GM21423 (cell line): ENCODE data around the gene CNOT3.
"Not testable (repeated sequence)": the region's sequence is repeated elsewhere in the genome, so short reads cannot be mapped to it uniquely, and the experiment has no call there.

Experiments
- ATAC-seq: cut with Tn5 transposase; IDR thresholded peaks from one replicate; pipeline ENCODE4 v1.9.1; 2021; ENCODE audit warnings: mild to moderate bottlenecking, moderate library complexity; ENCODE audit not compliant: unreplicated experiment

Gene CNOT3

DNA sequence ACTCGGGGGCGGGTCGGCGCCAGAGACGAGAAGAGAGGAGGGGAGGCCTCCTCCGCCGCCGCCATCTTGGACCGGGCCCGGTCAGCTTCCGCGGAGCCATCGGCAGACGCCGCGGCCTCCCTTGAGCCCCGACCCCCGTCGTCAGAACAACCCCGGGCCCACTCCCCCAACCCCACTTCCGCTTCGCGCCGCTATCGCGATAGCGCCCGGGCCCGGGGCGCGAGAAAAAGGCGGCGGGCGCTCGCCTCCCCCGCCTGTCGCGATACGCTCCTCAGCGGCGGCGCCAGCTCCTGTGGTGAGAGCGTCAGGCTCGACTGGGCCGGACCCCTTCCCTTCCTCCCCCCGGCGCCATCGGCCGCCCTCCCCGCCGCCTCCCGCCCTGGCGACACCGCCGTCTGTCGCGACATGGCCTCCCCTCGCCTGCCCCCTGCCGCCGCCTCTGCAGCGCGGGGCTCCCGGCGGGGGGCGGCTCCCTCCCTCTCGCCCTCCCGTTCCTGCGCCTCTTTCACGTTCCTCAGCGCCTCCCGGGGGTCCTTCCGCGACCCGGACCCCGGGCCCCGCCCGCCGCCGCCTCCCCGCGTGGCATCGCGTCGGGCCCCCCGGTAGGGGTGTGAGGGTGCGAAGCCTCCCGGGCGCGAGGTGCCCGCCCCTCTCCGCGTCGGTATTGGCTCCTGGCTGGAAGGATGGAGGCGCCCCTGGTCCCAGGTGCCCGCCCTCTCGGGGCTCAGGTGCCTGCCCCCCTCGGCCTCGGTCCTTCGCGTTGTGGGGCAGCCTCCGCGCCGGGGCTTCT lies at the start of gene CNOT3:
Gene CNOT3, plus strand, starts transcription at position 64 of the 790 bp plus-strand sequence. CDS start 5,217 bp downstream, outside the sequence.
- no peak for ATAC-seq

DNA sequence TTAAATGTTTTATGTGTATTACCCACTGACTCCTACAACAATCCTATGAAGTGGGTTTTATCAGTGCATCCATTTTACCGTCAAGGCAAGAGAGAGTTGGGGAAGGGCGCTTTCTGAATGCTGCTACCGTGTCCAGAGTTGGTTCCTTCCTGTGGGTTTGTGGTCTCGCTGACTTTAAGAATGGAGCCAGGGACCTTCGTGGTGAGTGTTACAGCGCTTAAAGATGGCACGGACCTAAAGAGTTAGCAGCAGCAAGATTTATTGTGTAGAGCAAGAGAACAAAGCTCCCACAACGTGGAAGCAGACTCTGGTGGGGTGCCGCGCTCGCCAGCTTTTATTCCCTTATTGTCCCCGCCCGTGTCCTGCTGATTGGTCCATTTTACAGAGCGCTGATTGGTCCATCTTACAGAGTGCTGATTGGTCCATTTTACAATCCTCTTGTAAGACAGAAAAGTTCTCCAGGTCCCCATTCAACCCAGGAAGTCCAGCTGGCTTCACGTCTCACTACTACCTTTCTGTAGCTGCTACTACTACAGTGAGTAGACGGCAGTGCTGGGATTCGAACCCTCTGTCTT lies 43.0 kb upstream of the CNOT3 start:
- ATAC-seq = no peak

- ATAC-seq = no peak
These were observed 42.3 kb upstream of the CNOT3 start for GRCh38 chr19:54095136-54095858.

DNA sequence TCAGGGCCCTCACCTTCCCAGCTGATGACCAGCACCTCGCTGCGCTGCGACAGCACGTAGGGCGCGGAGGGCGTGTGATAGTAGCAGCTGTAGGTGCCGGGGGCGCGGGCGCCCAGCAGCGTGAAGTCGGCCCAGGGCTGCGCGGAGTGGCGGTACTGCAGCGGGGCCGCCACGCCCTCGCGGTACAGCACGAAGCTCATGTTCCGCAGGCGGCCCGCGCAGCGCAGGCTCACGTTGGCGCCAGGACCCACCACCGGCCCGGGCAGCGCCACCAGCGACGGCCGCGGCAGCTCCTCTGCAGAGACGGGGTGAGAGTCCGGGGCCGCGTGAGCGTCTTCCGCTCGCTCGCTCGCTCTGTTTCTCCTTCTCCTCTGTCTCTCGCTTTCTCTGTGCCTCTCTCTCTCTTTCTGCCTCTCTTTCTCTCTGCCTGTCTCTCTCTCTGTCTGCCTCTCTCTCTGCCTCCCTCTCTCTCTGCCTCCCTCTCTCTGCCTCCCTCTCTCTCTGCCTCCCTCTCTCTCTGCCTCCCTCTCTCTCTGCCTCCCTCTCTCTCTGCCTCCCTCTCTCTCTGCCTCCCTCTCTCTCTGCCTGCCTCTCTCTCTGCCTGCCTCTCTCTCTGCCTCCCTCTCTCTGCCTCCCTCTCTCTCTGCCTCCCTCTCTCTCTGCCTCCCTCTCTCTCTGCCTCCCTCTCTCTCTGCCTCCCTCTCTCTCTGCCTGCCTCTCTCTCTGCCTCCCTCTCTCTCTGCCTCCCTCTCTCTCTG lies 41.5 kb upstream of the CNOT3 start:
- ATAC-seq = not testable (repeated sequence)

- no peak for ATAC-seq
These were observed 40.9 kb upstream of the CNOT3 start for GRCh38 chr19:54096617-54097106.

DNA sequence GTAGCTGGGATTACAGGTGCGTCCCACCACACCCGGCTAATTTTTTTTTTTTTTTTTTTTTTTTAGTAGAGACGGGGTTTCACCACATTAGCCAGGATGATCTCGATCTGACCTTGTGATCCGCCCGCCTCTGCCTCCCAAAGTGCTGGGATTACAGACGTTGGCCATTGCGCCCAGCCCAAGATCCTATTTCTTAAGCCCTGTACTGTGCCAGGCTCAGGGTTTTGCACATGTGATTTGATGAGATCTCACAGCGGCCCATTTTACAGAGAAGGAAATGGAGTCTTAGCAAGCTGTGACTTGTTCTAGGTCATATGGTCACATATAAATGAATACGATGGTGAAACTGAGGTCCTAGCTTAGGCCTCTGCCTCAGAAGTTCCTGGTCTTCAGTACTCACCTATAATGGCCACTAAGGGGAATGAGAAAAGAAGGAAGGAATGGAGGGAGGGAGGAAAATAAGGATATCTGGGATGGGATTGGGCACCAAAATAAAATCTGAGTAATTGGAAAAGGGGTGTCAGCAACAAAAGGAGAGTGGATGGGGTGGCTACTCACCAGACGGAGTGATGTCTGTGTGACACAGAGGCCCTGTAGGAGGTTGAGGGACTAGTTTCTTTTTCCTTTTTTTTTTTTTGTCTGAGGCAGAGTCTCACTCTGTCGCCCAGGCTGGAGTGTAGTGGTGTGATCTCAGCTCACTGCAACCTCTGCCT lies 38.2 kb upstream of the CNOT3 start:
- no peak for ATAC-seq

GRCh38 chr19:54099903-54100255 lies 37.7 kb upstream of the CNOT3 start:
- ATAC-seq = not testable (repeated sequence)

DNA sequence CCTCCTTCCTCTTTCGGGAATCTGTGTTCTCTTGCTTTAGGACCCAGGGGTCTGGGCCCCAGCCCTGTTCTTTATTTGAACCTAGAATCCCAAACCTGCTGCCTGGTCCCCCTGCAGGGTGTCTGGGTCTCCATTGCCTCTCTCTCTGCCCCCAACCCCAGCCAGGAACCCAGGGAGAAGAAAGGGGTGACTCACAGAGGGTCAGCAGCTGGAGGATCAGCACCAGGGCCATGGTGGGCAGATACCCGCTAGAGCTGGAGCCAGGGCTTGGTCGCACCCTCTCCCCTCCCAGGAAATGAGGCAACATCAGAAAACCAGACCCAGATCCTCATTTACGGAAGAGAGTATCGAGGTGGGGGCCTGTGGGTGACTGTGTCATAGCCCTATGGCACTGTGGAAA lies 37.0 kb upstream of the CNOT3 start, which contains the start of gene OSCAR:
Gene OSCAR, minus strand, starts transcription at position 243 of the 400 bp plus-strand sequence. Its CDS starts 11 bp downstream, at position 232.
- ATAC-seq = no peak

DNA sequence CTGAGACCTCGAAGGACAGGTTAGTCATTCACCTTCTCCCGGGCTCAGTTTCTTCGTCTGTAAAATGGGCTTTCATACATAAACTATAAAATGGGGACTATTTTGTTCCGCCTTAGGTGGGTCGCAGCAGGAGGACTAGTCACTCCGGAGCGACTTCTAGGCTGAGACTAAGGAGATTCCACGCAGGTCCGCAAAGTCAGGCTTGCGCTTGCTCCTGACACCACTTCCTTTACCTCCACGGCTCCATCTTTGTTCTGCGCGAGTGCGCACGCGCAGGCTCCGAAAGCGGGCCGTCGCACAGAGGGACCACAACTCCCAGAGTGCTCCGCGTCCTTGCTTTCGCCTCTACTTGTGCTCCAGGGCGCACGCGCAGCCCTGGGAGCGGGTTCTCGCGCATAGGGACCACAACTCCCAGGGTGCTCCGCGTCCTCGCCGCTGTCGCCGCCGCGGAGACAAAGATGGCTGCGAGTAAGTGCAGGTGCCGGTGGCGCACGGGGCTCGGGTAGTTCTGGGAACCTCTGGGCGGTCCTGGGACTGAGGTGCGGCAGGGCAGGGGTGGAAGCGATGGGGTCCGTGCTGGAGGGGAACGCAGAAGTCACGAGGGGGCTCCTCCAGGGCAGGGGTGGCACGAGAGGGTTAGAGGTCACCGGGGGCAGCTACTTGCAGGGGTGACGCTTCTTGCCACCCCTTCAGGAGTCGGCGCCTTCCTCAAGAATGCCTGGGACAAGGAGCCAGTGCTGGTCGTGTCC lies 35.0 kb upstream of the CNOT3 start, which contains the start of gene NDUFA3:
Gene NDUFA3, plus strand, starts transcription at position 435 of the 749 bp plus-strand sequence. Its CDS starts 24 bp downstream, at position 459.
- peak; percentile 97 for ATAC-seq

GRCh38 chr19:54104998-54105715 lies 32.4 kb upstream of the CNOT3 start:
- no peak for ATAC-seq

GRCh38 chr19:54105796-54106195 lies 31.8 kb upstream of the CNOT3 start:
- ATAC-seq = no peak

GRCh38 chr19:54106716-54107115 lies 30.8 kb upstream of the CNOT3 start:
- ATAC-seq = no peak

GRCh38 chr19:54107876-54108490 lies 29.6 kb upstream of the CNOT3 start:
- ATAC-seq = no peak

GRCh38 chr19:54108496-54108895 lies 29.1 kb upstream of the CNOT3 start:
- ATAC-seq = no peak

DNA sequence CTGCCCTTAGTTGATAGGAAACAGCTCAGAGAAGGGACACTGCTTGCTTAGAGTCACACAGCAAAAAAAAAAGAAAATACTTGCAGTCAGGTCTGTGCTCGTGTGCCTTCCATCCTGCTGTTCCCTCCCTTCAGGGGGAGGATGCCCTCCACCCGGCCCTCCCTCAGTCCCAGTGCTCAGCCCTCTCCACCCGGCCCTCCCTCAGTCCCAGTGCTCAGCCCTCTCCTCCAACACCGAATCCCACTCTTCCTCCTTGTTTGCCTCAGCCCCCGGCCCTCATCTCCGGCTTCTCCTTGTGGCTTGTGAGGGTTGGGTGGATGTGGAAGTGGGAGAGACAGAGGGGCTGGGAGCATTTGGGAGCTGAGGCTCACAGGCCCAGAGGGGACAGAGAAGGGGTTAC lies 27.9 kb upstream of the CNOT3 start:
- ATAC-seq = no peak

- no peak for ATAC-seq
These were observed 23.0 kb upstream of the CNOT3 start for GRCh38 chr19:54114340-54115108.
